IPS-NIHi11 (cell line): Measurements from ENCODE around the gene TEX44.

Experiments
- DNase-seq: peaks from one replicate; pipeline ENCODE4 v3.0.0; 2012; ENCODE audit warnings: mixed read lengths, low spot score

The TEX44 gene

DNA sequence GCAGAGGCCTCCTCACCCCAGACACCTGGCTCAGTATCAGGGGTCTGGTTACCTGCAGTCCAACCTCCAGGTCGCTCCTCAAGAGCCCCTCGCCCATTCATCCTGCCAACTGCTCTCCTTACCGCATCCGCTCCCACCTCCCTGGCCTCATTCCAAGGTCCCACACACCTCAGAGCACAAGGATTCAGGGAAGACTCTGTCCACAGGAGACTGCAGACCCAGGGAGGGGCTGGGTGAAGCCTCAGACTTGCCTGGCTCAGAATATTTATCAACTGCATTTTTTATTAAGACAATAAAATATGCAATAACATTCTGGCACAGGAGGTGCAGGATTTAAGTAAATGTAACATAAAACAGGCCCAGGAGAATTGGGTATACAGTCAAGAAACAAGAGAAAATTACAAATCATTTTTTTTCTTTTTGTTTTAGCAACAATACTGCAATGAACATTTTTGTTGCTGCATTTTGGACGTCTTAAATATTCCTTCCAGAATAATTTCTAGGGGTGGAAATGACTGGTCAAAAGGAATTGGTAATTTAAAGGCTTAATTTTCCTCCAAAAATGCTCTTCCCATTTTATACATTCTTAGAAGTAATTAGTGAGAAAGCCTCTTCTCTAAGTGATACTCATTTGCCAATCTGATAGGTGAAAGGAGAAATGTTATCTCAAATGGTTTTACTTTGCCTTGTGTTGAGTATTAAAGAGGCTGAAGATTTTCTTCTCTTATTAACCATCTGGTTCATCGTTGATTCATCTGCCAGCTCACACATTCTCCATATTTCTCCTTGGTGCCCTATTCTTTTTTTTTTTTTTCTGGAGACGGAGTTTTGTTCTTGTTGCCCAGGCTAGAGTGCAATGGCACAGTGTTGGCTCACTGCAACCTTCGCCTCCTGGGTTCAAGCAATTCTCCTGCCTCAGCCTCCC lies 42.5 kb downstream of the TEX44 start:
- no peak for DNase-seq

DNA sequence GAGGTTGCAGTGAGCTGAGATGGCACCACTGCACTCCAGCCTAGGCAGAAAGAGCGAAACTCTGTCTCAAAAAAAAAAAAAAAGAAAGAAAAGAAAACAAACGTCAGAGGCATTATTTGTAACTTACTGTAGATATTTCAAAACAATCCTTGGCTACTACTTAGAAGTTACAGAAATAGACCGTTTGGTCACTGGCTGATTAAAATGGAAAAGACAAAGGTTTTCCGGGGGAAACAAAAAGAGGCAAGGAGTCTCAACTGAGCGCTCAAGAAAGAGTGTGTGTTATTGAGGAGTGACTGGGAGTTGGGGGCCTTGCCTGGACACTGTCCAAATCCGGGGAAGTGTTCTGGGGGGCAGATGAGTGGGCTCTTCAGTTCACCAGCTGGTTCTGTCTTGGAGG lies 47.6 kb downstream of the TEX44 start:
- no peak for DNase-seq

DNA sequence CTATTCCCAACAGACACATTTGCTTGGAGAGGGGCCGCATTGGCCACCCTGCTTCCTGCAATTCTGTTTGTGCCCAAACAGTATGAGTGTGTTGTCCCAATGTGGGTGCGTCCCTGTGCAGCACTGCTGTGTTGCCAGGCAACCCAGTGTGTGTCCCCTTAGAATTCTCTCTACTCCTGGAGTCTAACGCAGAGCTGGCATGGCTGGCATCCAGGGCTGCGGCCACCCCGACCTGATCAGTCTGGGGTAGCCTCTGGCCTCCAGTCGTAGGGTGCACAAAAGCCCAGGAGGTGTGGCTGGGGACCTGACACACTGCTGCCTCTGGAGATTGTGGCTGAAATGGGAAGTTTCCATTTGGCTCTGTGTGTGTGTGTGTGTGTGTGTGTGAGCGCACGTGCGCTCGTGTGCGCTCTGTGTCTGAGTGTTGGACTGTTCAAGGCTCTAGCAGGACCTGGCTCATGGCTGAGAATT lies 48.0 kb downstream of the TEX44 start:
- no peak for DNase-seq

DNA sequence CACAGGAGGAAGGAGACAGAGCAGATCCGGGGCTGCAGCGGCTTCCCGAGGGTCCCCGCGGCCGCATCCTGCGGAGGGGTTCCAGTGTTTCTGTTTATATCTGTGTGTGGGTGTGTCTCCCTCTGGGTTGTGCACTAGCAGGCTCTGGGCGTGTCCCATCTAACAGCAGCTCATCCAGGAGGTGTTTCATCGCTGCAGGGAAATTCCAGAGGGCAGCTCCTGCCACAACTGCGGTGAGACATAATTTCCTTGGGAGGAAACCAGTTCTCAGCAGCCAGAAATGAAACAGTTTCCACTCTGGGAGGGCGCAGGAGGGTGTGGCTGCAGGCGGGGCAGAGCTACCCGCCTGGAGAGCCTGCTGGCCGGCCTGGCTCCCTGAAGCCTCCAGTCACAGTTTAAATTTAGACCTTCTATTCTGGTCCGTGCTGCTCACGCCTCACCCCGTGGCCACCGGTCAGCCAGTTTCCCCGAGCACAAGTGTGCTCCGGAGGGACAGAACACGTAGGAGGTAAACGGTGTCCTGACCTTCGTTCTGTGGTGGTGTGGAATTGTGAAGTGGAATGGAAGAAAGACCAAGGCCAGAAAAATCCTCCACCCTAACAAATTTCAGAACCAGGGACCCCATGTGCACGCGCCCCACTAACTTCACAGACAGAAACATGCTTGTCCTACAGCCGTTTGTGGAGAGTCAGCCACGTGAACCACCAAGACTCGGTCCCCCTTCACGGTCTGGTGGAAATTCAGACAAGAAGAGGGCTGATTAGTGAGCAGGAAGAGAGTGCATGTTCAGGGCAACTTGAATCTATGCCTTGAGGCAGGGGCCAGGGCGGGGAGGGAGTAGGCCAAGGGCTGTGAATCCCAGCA lies 50.2 kb downstream of the TEX44 start:
- DNase-seq = peak; percentile 68

DNA sequence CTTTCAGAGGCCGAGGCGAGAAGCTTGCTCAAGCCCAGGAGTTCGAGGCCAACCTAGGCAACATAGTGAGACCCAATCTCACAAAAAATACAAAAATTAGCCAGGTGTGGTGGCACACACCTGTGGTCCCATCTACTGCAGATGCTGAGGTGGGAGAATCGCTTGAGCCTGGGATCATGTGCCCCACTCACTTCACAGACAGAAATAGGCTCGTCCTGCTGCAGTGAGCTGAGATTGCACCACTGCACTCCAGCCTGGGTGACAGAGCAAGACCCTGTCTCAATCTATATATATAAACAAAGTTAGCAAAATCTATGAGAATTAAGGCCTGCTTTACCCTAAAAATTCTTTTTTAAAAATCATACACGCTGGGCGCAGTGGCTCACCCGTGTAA lies 50.8 kb downstream of the TEX44 start:
- no peak for DNase-seq
